ENCODE results near the gene DACT1.
A peak's percentile ranks its signal among the peaks of the same experiment; 100 is the strongest.

Gene DACT1

GRCh38 chr14:58639842-58640484 lies 2.2 kb downstream of the DACT1 start:
- DNase-seq (ENCODE audit: low read depth, low spot score), result peak; percentile 87
- H3K4me3 ChIP-seq (ENCODE audit: low read depth, low read length), result peak overlapping the region; percentile 78
- TF ChIP-seq CTCF (IDR thresholded peaks at IDR 0.05; ENCODE audit: low read depth, low read length), result peak; percentile 68
- in situ Hi-C loops (cut with HindIII; ENCODE audit: low sequenced_read_pairs), result no loop called here

GRCh38 chr14:58640959-58641358 lies 3.2 kb downstream of the DACT1 start:
- in situ Hi-C loops (cut with HindIII; ENCODE audit: low sequenced_read_pairs), result no loop called here
- no peak overlapping the region for H3K4me3 ChIP-seq (ENCODE audit: low read depth, low read length)
- no peak for TF ChIP-seq CTCF (IDR thresholded peaks at IDR 0.05; ENCODE audit: low read depth, low read length)
- no peak for DNase-seq (ENCODE audit: low read depth, low spot score)

- no peak overlapping the region for H3K4me3 ChIP-seq (ENCODE audit: low read depth, low read length)
- in situ Hi-C loops (cut with HindIII; ENCODE audit: low sequenced_read_pairs), result no loop called here
- peak; percentile 31 for TF ChIP-seq CTCF (IDR thresholded peaks at IDR 0.05; ENCODE audit: low read depth, low read length)
These were observed 3.7 kb downstream of the DACT1 start for GRCh38 chr14:58641509-58641908.

GRCh38 chr14:58643366-58643765 lies 5.6 kb downstream of the DACT1 start:
- in situ Hi-C loops (cut with HindIII; ENCODE audit: low sequenced_read_pairs), result no loop called here
- no peak for DNase-seq (ENCODE audit: low read depth, low spot score)
- no peak for TF ChIP-seq CTCF (IDR thresholded peaks at IDR 0.05; ENCODE audit: low read depth, low read length)
- no peak overlapping the region for H3K4me3 ChIP-seq (ENCODE audit: low read depth, low read length)

More at GRCh38 chr14:58641509-58641908, 3.7 kb downstream of the DACT1 start:
- no peak for DNase-seq (ENCODE audit: low read depth, low spot score)

- DNase-seq (ENCODE audit: low read depth, low spot score), result no peak
- in situ Hi-C loops (cut with HindIII; ENCODE audit: low sequenced_read_pairs), result no loop called here
- TF ChIP-seq CTCF (IDR thresholded peaks at IDR 0.05; ENCODE audit: low read depth, low read length), result no peak
These were observed 7.9 kb downstream of the DACT1 start for GRCh38 chr14:58645641-58646040.

GRCh38 chr14:58646479-58646878 lies 8.7 kb downstream of the DACT1 start:
- TF ChIP-seq CTCF (IDR thresholded peaks at IDR 0.05; ENCODE audit: low read depth, low read length), result no peak
- DNase-seq (ENCODE audit: low read depth, low spot score), result no peak
- H3K4me3 ChIP-seq (ENCODE audit: low read depth, low read length), result no peak overlapping the region
- in situ Hi-C loops (cut with HindIII; ENCODE audit: low sequenced_read_pairs), result no loop called here

More at GRCh38 chr14:58645641-58646040, 7.9 kb downstream of the DACT1 start:
- H3K4me3 ChIP-seq (ENCODE audit: low read depth, low read length), result no peak overlapping the region

Data from astrocyte of the spinal cord (primary cell).